ENCODE results near the gene FOXD1.

Gene FOXD1

DNA sequence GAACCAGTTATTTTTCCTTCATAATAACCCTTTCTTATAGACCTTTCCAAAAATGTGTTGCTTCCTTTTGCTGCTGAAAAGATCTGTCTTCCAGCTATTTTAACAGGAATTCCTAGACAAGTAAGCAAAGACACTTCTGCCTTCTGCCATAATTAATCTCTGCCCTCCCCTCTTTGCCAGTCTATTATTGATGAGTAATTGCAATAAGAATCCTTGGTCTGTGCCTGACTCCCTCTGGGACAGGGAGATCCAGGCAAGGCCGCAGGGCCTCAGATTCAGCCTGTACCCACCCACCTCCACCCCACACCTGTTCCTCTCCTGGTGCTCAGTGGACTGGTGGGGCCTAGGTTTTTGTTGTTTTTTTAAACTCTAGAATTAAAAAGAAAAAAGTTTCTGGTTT lies 8.3 kb downstream of the FOXD1 start:
- H3K27ac ChIP-seq = no peak overlapping the region
- DNase-seq = no peak
- no peak overlapping the region for H3K4me3 ChIP-seq (ENCODE audit: low read depth, low read length)
- H3K27me3 ChIP-seq (ENCODE audit: insufficient read depth, low read depth, severe bottlenecking) = no peaks in the 10 kb centered on the region
- H3K36me3 ChIP-seq = peaks cover 8% of the 10 kb centered on the region
- TF ChIP-seq, protein P1, sequence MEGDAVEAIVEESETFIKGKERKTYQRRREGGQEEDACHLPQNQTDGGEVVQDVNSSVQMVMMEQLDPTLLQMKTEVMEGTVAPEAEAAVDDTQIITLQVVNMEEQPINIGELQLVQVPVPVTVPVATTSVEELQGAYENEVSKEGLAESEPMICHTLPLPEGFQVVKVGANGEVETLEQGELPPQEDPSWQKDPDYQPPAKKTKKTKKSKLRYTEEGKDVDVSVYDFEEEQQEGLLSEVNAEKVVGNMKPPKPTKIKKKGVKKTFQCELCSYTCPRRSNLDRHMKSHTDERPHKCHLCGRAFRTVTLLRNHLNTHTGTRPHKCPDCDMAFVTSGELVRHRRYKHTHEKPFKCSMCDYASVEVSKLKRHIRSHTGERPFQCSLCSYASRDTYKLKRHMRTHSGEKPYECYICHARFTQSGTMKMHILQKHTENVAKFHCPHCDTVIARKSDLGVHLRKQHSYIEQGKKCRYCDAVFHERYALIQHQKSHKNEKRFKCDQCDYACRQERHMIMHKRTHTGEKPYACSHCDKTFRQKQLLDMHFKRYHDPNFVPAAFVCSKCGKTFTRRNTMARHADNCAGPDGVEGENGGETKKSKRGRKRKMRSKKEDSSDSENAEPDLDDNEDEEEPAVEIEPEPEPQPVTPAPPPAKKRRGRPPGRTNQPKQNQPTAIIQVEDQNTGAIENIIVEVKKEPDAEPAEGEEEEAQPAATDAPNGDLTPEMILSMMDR (IDR thresholded peaks at IDR 0.05; ENCODE audit: low read depth, low read length) = no peak
- no peaks in the 10 kb centered on the region for H3K9me3 ChIP-seq (ENCODE audit: severe bottlenecking)

DNA sequence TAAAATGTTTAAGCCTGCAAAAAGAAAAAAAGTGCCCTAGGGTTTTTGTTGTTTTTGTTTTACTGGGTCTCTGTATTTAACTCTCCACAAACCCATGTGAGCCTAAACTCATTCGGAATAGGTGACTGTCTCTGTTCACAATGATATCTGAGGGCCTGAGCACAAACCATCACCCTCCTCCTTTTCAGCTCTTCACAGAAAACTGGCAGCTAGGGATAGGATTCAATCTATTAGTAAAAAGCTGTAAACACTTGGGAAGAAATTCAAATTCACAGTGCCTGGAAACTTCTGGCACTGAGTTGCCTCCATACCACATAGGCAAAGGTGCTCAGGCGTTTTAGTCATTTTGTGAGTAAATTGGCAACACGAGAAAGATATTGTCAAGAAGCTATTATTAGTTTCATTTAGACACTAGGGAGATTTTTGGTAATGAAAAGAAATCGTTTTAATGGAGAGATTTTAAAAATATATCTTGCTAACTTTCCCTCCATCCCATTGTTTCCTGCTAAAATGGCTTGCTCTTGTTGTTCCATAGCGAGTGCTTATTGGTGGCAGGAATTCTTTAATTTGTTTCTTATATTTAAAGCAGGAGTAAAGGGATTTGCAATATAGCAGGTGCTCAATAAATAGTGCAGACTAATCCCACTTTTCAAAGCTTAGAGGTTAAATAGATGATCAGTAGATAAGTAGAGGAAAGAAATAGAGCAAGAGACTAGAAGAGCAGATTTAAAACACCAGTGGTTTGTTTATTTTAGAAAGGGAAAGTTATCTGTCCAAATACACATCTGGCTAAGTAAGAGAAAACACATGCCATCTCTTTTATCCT lies 9.7 kb downstream of the FOXD1 start:
- DNase-seq = no peak
- no peaks in the 10 kb centered on the region for H3K27me3 ChIP-seq (ENCODE audit: insufficient read depth, low read depth, severe bottlenecking)
- no peak overlapping the region for H3K27ac ChIP-seq
- TF ChIP-seq, protein P1 (IDR thresholded peaks at IDR 0.05; ENCODE audit: low read depth, low read length) = no peak
- H3K9me3 ChIP-seq (ENCODE audit: severe bottlenecking) = no peaks in the 10 kb centered on the region
- no peaks in the 10 kb centered on the region for H3K36me3 ChIP-seq
- H3K4me3 ChIP-seq (ENCODE audit: low read depth, low read length) = no peak overlapping the region

DNA sequence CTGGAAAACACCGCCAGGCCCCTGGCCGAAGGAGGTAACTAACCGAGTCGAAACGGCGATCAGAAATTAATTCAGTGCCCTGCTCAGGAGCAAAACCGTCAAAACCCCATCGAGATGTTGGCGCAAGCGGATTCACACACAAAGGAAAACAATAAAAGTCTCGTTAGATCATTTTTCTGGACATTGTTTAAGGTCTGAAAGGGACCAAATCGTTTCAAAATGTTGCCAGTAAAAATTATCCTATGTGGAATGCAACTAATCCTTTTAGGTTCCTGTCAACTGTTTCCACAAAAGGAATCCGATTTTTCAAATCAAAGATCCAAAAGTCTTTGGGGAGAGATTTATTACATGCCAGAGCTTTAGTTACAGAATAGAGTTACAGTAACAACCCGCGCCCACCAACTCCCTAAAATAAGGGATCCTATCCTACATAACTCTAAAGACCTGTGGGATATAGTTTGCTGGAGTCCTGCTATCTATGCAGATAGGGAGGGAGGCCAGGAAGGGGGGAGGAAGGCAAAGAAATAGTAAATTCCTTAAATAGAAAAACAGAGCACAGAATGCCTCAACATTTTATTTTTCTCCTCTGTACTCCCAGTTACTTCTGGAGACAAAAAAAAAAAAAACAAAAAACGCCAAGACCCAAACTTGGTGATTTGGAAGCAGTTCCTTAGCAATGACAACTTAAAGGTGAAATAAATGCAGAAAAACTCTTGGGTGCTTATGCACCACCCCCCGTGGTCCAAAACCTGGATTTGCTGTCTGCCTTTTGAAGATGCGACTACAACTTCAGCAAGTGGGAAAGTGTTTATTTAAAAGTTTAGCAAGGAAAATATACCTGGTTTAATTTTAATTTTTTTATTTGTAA lies 10.6 kb downstream of the FOXD1 start:
- DNase-seq = no peak
- TF ChIP-seq, protein P1 (IDR thresholded peaks at IDR 0.05; ENCODE audit: low read depth, low read length) = no peak
- Histone ChIP-seq H3K27ac (no peak overlapping the region), H3K36me3 (no peaks in the 10 kb centered on the region), H3K4me3 (ENCODE audit: low read depth, low read length) (no peak overlapping the region), H3K9me3 (ENCODE audit: severe bottlenecking) (no peaks in the 10 kb centered on the region), H3K27me3 (ENCODE audit: insufficient read depth, low read depth, severe bottlenecking) (no peaks in the 10 kb centered on the region)

DNA sequence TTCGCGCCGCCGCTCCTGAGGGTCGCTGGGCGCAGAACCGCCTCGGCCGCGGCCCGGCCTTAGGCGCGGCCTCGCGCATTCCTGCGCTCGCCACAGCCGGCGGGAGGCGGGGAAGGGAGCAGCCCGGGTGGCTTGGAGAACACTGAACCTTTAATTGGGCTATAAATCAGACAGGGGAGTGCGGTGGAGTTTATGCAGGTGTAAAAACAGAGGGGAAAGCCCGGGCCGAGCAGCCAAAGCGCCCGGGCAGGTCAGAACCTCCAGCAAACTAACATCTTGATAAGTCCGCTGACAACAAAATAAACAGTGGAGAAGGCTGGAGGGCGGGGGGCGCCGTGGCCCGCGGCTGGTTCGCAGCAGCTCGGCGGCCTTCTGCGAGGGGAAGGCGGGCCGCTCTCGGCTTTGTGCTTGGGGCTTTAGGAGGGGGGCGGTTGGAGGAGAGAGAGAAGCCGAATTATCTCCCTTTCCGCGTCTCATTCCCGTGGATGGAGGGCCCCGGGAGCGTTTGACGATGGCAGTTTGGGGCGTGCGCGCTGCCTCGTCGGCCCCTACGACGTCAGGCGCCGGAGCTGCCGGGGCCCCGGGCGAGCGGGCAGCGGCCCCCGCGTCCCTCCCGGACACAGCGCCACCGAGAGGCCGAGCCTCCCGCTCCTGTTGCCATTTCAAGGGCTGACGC lies 11.3 kb downstream of the FOXD1 start:
- Histone ChIP-seq H3K9me3 (ENCODE audit: severe bottlenecking) (no peaks in the 10 kb centered on the region), H3K36me3 (no peaks in the 10 kb centered on the region), H3K27ac (no peak overlapping the region), H3K4me3 (ENCODE audit: low read depth, low read length) (no peak overlapping the region), H3K27me3 (ENCODE audit: insufficient read depth, low read depth, severe bottlenecking) (no peaks in the 10 kb centered on the region)
- DNase-seq = no peak
- TF ChIP-seq, protein P1 (IDR thresholded peaks at IDR 0.05; ENCODE audit: low read depth, low read length) = no peak

DNA sequence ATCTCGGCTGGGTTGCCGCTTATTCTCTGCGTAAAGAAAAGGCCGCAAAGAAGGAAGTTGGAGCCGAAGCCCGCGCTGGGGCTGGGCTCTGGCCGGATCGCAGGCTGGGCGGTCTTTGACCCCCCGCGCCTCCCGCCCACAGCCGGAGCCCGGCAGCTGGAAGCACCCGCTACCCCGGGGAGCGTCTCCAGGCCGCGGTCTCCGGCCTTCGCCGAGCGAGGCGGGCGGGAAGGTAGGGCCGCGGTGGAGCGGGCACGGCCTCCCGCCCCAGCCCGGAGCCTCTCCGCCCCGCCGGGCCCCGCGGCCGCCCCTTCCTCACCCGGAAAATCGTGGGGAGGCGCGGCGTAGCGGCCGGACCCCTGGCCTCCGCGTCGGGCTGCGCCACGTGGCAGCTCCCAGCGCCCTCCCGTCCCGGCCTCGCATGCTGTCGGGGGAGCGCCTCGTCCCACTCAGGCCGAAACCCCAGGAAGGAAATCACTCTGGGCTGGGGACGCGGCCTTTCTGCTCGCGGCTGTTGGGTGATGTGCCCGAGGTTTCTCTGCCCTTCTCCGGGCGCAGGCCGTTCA lies 12.0 kb downstream of the FOXD1 start:
- H3K27ac ChIP-seq = no peak overlapping the region
- DNase-seq = no peak
- H3K4me3 ChIP-seq (ENCODE audit: low read depth, low read length) = no peak overlapping the region
- H3K27me3 ChIP-seq (ENCODE audit: insufficient read depth, low read depth, severe bottlenecking) = no peaks in the 10 kb centered on the region
- H3K36me3 ChIP-seq = no peaks in the 10 kb centered on the region
- TF ChIP-seq, protein P1 (IDR thresholded peaks at IDR 0.05; ENCODE audit: low read depth, low read length) = no peak
- H3K9me3 ChIP-seq (ENCODE audit: severe bottlenecking) = no peaks in the 10 kb centered on the region
